CD4-positive, alpha-beta T cell treated with Interleukin-4 for 4 hours (primary cell): ENCODE measurements around the gene CCBE1.

Source experiments
- DNase-seq: peaks from one replicate; pipeline ENCODE4 v3.0.0-alpha.2; 2020

Gene CCBE1

DNA sequence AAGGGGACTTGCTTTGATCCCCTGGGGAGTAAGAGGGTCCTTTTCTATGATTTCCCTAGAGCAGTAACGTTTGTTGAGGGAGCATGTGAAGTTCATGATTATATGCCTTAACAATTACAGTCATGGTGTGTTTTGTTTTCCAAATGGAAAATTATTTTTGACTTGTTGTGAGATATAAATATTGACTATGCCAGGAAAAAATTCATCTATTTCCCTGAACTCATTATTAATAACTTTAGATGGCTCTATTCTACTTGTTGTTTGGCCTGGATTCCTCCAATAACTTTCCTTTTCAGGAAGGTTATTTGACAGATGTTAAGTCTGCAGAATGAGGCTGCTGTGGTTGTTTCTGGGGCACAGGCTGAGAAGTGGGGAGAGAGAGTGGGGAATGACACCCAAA lies 266.1 kb downstream of the CCBE1 start:
- DNase-seq = no peak

DNA sequence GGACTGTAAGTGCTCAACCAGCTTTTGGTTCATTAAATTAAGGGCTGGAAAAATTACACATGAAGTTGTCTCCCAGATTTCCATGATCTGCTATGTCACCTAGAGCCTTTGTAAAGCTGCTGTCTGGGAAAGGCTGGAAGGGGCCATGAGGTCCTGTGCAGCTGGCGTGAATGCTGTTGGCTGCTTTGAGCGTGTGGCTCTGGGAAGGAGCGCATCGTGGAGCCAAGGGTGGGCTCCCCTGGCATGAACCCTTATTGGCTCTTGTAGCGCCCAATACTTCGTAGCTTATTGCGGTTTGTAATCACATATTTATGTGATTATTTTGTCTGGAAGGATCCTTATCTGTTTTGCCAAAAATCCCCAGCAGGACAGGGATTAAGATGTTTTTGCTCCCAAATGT lies 267.6 kb downstream of the CCBE1 start:
- no peak for DNase-seq

DNA sequence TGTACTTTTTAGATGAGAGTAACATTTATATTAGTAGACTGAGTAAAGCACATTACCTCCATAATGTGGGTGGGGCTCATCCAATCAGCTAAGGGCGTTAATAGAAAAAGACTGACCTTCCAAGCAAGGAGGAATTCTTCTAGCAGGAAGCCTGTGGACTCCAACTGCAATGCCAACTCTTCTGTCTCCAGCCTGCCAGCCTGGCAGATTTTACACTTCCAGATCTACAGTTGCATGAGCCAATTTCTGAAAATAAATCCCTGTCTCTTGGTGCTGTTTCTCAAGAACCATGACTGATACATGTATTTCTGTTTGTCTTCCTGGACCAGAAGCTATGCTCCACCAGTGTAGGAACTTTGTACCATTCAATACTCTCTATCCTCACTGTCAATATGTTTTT lies 269.2 kb downstream of the CCBE1 start:
- DNase-seq = no peak

DNA sequence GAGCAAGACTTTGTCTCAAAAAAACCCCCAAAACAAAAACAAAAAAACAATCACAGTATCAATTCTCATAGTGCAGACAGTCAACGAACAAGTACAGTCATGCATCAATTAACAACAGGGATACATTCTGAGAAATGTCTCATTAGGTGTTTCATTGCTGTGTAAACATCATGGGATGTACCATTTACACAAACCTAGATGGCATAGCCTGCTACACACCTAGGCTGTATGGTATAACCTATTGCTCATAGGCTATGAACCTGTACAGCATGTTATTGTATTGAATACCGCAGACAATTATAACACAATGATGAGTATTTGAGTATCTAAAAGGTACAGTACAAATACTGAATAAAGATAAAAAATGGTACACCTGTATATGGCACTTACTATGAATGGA lies 270.4 kb downstream of the CCBE1 start:
- no peak for DNase-seq

DNA sequence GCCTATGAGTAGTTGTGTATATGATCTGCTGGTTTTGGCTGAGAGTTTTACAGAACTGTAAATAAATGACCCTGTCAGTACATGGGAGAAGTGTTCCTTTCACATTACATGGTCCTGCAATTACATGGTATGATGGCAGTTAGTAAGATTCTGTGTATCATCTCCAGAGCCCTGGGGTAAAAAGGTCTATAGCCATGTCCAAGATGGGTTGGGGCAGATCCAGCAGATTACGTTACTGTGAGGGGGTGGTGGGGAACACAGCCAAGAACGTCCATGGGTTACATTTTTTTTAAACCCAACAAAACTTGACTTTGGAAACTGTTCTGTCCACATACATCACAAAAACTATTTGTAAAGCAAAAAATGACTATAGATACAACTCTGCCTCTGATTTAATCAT lies 274.0 kb downstream of the CCBE1 start:
- no peak for DNase-seq

DNA sequence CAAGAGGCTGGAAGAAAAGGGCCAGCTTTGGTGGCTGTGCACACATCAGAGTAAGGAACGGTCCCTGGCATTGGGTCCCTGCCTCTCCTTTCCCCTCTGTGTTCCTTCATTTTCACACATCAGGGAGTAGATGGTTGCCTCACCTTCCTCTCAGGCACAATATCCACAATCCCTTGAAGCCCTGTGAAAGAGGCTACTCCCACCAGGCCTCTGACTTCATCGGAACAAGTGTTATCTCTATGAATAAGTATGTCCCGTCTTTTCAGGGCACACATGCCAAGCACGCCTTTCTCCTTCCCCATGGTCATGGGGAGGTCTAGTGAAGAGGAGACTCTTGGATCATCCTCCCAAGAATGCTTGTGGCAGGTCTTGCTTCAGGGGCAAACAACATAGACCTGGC lies 277.0 kb downstream of the CCBE1 start:
- no peak for DNase-seq

DNA sequence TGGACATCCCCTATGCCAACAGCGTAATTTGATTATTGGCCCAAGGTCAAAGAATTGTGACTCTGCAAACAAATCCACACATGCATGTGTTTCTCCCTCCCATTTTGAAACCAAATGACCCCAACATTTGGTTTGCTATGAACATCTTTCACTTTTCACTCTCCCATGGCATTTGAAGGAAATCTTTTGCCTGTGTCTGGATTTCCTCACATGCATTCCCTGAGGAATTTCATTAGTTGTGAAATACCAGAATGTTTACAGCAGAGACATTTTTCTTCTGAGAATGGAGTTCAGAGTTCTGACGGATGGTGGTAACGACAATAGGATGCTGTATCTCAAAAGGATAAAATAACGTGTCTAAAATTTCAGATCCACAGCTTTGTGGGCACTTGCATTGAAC lies 277.8 kb downstream of the CCBE1 start:
- DNase-seq = no peak

DNA sequence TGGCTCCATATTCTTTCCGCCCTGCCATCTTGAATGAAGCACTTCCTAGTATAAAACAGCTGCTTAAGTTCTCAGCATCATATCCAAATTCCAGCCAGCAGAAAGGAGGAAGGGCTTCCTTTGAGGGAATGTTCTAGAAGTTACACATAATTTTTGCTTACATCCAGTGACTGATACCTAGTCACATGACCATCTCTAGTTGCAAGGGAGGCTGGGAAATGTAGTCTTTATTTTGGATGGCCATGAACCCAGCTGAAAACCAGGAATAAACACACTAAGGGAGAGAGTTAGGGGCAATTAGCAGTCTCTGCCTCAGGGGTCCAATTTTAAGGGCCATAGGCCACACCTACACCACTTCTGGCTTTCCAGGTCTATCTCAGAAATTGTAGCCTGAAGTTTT lies 280.4 kb downstream of the CCBE1 start:
- no peak for DNase-seq

DNA sequence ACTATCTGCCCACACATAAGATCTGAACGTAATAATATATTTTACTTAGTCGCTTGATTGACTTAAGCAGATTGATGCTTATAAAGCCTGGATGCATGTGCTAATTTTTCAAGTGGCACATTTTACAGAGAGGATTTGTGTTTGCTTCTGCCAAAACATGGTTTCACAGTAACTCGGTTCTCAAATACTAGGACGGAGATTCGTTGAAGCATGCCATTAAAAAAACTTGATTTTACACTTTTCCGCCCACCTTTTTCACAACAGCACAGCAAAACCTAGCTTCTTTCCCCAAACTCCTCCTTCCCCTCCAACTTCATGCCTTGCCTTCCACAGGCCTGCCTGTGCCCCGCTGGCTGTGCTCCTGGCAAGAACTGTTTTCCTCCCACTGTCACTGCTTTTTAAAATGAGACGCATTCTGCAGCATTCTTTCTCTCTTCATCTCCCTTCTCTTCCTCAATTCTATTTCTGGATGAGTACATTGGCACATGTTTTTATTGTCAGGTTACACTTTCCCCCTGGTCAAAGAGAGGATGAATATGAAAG lies 283.0 kb downstream of the CCBE1 start:
- no peak for DNase-seq

DNA sequence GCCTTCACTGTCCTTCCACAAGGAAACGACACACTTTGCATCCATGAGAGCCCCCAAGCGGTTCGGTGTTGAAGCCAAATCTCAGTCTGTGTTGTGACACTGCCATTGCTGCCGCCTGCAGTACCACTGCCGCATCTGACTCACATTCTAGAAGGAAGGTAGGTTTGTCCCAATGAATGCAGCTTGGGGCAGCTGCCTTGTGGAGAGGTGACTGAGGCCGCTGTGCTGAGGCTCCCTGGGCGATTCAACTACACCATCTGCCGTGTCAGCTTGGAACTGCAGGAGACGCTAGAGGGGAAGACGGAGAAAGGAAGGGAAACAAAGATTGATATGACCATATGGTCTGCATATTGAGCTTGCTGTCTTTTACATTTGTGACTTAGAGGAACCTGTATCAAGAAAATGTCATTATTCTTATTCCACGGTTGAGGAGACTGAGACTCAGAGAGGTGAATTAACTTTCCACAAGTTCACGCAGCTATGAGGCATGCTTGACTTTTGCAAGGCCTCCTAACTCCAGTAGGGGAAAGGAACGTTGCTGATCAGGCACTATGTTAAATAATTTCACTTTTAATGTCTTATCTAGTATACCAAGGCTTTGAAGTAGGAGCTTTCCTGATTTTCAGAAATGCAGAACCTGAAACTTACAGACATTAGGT lies 294.7 kb downstream of the CCBE1 start:
- peak; percentile 60 for DNase-seq

DNA sequence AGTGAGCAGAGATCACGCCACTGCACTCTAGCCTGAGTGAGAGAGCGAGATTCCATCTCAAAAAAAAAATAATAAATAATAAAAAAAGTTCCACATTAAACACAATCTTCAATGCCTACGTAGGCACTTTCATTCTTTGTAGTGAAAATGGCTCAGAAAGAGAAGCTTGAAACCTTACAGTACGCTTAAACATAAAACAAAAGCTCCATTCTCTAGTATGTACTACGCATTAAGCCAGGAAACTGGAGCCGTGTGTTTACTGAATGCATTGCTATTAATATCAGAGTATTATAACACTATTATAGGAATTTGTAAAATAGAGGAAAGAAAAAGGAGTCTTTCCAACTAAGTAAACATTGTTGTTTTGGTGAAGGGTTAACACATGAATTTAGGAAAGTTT lies 296.8 kb downstream of the CCBE1 start:
- DNase-seq = no peak

DNA sequence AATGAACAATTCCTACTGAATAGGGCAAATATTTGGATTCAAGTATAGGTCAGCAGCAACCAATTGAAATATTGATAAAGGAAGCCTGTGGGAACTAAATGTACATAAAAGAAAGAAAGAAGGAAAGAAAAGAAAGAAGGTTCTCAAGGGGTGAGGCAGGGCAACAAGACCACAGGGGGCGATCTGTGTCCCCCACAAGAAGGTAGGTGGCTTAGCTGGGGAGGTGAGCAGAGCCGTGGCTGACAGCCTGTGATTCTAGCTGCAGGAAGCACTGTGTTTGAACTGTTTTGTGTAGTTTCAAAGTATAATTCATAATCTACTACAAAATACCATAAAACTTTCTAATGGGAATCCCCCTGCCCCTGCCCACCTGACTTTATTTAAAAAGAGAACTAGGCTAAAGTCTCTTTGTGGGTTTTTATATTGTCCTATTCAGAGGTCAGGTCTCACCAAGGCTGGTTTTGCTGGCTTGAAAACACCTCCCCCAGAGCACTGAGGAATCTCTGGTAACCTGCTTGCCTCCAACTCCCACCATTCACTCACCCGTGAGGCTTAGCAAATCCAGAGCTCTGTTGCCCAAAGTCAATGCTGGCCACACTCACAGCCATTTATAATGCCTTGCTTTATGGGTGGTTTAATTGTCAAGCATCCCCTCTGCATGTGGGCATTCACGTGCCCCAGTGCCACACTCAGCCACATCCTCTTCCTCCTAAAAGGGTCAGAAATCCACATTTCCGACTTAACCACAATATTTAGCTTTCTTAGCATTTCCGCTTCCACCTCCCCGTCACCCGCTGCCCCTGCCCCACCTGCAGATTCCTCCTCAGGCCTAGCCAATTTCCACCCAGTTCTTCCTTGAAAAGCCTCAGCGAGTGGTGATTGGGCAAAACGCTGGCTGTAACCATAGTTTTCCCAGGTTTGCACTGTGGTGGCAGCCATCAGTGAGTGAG lies 301.7 kb downstream of the CCBE1 start:
- no peak for DNase-seq

DNA sequence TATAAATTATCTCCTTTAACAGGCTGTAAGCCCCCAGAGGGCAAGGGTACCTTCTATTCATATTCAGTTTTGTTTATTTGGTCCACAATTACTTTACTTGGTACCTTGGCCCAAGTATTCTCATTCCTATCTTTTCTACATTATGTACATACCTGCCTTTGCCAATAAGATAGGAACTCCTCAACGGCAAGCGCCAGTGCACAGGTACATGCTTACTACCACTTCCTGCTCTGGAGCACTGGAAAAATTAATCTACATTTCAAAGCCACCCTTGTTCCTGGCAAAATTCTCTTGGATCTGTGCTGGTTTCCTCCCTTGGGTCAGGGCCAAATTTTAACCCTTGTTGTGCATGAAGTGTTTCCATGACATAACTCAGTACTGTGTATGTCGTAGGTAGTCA lies 303.8 kb downstream of the CCBE1 start:
- DNase-seq = no peak

DNA sequence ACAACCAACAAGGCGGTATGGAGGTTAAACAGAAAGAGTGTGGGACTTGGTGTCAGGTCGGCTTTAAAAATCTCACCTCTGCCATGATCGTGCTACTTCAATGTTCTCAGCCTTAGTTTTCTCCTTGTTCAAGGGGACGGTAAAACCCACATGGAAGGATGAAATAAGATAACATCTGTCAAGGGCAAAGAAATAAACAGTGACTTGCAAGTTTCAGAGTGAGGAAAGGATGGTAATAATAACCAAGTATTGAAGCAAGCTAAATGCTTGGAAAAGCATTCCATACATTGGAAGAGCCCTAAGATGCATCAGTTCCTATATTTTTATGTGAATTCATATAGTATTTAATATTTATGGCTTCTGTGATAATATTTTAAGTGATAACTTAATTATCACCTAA lies 308.4 kb downstream of the CCBE1 start:
- DNase-seq = no peak

DNA sequence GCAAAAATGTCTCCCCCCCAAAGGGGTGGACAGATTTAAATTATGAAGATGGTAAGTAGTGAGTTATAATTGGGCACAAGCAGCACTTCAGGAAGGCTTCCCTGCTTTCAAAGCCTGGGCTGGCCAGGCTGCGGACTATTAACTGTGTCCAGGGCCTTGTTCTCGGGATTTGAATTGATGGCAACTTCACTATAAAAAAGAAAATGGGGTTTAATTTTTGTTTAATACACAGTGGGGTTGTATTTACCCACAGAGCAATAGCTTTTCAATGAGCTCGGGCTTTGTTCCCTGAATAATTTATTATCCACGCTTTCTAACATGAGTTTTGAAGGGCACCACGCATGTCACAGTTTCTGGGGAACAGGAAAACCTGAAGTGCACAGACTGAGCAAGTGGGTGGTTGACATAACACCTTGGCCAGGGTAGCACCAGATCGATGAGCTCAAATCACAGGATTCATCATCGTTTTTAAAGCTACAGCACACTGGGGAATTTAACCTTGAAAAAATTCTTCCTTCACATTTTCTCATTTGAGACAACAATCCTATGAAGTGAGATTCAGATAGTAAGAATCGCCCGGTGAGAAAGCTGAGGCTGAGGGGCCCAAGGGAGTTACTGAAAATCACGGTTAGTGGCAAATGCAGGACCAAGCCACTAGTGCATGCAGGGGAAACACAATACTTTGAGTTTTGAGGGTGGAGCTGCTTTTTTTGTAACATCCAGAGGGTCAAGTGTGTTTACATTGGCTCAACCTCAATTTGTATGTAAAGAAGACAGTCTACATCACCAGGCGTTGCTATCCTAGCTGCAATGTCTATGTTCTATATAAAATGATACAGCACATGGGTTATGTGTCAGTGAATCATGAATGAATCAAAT lies 309.3 kb downstream of the CCBE1 start:
- DNase-seq = no peak

DNA sequence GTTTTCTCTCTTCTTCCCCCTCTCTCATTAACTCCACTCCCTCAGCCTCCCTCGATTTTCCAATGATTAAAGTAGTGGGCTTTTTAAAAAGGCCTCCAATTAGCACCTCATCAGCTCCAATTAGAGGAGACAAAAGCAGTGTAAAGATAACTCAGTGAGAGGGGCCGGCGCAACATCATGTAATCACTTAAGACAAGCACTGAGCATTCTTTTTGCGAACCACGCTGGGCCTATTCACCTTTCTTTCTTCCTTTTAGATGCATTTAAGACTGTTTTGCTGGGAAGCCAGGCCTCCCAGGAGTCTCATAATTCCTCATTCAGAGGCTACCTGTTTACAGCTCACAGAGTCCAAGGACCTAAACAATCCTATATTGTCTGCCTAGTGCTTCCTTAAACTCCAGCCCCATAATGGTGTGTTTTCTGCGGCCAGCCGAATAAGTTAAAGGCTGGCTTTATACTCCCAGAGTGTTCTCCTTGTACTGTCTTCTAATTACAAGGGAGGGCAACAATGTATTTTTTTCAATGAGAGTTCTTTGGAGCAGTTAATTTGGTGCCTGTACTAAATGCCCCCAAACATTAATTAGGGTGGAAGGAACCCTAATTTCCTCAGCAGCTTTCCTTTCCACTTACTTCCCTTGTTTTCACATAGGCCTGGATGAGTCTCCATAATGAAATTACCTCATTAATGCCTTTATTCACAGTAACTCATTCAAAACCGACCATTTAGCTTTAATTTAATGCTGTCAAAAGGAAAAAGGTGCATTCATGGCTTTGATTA lies 310.1 kb downstream of the CCBE1 start:
- DNase-seq = no peak

DNA sequence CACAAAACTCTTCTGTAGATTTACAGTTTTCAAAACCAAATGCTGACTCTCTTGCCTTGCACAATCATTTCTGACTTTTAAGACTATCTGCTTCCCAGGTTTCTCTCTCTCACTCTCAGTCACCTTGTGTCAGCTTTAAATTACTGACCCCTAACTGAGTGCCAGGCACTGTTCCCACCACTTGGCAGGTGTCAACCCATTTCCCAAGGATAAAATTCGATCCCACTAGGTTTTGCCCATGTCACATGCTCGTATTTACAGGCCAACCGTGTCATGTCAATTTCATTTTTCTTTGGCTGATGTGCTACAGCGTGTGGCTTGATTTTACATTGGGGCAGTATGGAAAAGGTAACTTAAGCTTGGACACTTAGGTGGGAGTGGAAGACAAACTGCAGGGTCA lies 312.0 kb downstream of the CCBE1 start:
- no peak for DNase-seq

DNA sequence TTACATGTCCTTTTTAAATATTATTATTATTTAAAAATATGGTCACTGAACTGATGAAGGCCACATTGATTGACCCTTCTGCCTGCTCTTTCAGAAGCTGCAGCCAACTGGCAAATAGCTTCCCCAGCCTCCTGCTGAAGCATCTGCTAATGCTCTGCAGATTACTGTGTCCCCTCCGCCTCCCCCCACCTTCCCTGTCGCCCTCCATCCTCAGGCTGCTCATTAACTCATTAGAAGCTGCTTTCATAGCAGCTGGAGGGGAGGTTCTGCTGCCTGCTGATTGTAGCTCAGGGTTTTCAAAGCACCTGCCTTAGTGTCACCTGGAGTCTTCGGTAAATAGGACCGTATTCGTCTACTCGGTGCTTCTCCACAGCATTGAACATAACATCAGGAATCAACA lies 313.4 kb downstream of the CCBE1 start:
- DNase-seq = no peak

DNA sequence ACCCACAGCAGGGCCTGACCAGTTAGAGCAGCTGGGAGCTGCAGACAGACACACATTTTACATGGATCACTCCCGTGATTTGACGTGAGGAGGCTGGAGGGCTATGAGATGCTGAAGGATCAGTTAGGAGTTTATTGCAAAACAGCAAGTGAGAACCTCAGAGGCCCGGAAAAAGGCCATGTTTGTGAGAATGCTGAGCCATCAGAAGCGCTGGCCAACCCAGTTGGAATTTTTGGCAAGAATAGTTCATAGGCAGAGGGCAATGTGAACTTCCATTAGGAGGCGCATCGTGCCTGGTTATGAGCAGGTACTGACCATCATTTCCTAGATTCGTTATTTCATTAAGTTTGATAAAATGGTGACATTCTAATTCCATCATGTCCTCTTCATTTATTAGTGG lies 314.8 kb downstream of the CCBE1 start:
- DNase-seq = no peak

DNA sequence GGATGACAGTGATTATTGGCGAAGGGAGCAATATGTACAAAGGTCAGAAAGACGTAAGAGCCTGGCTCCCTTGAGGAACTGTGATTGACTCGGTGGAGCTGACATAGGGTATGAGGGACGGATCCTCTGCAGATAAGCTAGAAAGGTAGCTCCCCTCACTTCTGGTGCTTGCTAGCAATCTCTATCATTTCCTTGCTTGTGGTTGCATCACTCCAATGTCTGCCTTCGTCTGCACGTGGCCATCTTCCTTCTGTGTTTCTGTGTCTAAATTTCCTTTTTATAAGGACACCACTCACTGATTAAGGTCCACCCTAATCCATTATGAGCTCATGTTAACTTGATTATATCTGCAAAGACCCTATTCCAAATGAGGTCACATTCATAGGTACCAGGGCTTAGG lies 315.3 kb downstream of the CCBE1 start:
- no peak for DNase-seq
